T-helper 1 cell treated with Interleukin-12 subunit alpha and Interleukin-12 subunit beta and Interleukin-4 antibody, amounts not matched to agents 30 ng/mL and 1 ng/mL, for 36 hours (primary cell): ENCODE data around the gene ZNF787. TPM values are rescaled to one million over a fixed set of nuclear protein-coding genes. Genes with fewer than 3 reads are reported as not detected.

Experiments used
- intact Hi-C: fragments of 100-400 bp; cut with micrococcal nuclease; formaldehyde crosslinking; loops from one replicate; pipeline ENCODE4 v1.15.1; 2024
- total RNA-seq: library from RNA; stranded (reverse); gene quantifications from 2 replicates; pipeline ENCODE4 v1.2.3, GENCODE V29; 2022

ZNF787 gene
- total RNA-seq, 1 donor from 2014 or later, result 32.4 TPM

- intact Hi-C loops, result loop anchor here (5.0 kb wide), 3 partner anchors 37 to 1048 kb away; partner anchors contain the start of gene ZNF264
These were observed 23.3 kb upstream of the ZNF787 start for GRCh38 chr19:56144376-56144775.

GRCh38 chr19:56142897-56143434 is 21.9 kb upstream of the ZNF787 start:
- intact Hi-C loops, result loop anchor here (5.0 kb wide), 3 partner anchors 36 to 1049 kb away; partner anchors contain the start of gene ZNF264

GRCh38 chr19:56142087-56142787 is 21.1 kb upstream of the ZNF787 start:
- intact Hi-C loops, result loop anchor here (5.0 kb wide), 3 partner anchors 35 to 1050 kb away; partner anchors contain the start of gene ZNF264

- intact Hi-C loops, result loop anchor here (1.0 to 5.0 kb wide), 13 partner anchors 20 to 1951 kb away; partner anchors contain the start of genes EPN1, FIZ1, ZNF264 and ZNF628
These were observed 20.4 kb upstream of the ZNF787 start for GRCh38 chr19:56141417-56141993.

- intact Hi-C loops, result loop anchor here (1.0 to 5.0 kb wide), 14 partner anchors 19 to 1981 kb away; partner anchors contain the start of genes EPN1, FIZ1, LENG1 and ZNF264
These were observed 19.7 kb upstream of the ZNF787 start, which contains the start of gene ZNF444 for GRCh38 chr19:56140583-56141416. ZNF444 (plus strand) TSS chr19:56141287; CDS start chr19:56146912, 5,625 bp downstream.

- intact Hi-C loops, result loop anchor here (1.0 to 5.0 kb wide), 8 partner anchors 33 to 1981 kb away; partner anchors contain the start of genes EPN1, LENG1, ZNF264 and ZNF628
These were observed 18.9 kb upstream of the ZNF787 start for GRCh38 chr19:56139847-56140582.

GRCh38 chr19:56138069-56138468 is 17.0 kb upstream of the ZNF787 start:
- intact Hi-C loops, result no loop called here

- intact Hi-C loops, result no loop called here
These were observed 16.3 kb upstream of the ZNF787 start for GRCh38 chr19:56137405-56137804.

GRCh38 chr19:56136362-56136761 is 15.3 kb upstream of the ZNF787 start:
- intact Hi-C loops, result no loop called here

GRCh38 chr19:56134654-56134921 is 13.5 kb upstream of the ZNF787 start:
- intact Hi-C loops, result no loop called here

- intact Hi-C loops, result no loop called here
These were observed 13.0 kb upstream of the ZNF787 start for GRCh38 chr19:56133858-56134653.

- intact Hi-C loops, result no loop called here
These were observed 11.3 kb upstream of the ZNF787 start for GRCh38 chr19:56132316-56132822.

- intact Hi-C loops, result no loop called here
These were observed 10.6 kb upstream of the ZNF787 start for GRCh38 chr19:56131651-56132050.

- intact Hi-C loops, result no loop called here
These were observed 8.9 kb upstream of the ZNF787 start for GRCh38 chr19:56130006-56130405.

- intact Hi-C loops, result no loop called here
These were observed 6.1 kb upstream of the ZNF787 start for GRCh38 chr19:56126983-56127780.

GRCh38 chr19:56125806-56126590 is 4.9 kb upstream of the ZNF787 start:
- intact Hi-C loops, result no loop called here

- intact Hi-C loops, result loop anchor here (5.0 kb wide), 1 partner anchor 268 kb away; the partner anchor contains the start of gene ZNF582
These were observed 3.5 kb upstream of the ZNF787 start for GRCh38 chr19:56124578-56124977.
